A549 (cell line): ENCODE measurements around the gene ZDHHC11.

Experiments
- EP300 ChIP-seq, 2 experiments: fragments of >200 bp; sonication (Bioruptor Twin); formaldehyde crosslinking; IDR thresholded peaks; 2 replicates in 1 of 2; 3 replicates in 1 of 2; pipeline ENCODE4 v1.6.1; 2016 to 2017
- POLR2A ChIP-seq: IDR thresholded peaks from 2 replicates; pipeline ENCODE4 v1.6.1; 2012; ENCODE audit warnings: mild to moderate bottlenecking, low read length
- SMC3 ChIP-seq: fragments of >200 bp; sonication (Bioruptor Twin); formaldehyde crosslinking; IDR thresholded peaks from 3 replicates; pipeline ENCODE4 v1.6.1; 2018; ENCODE audit warnings: inconsistent platforms
- TF ChIP-seq, protein P1 (sequence below): IDR thresholded peaks from 2 replicates; pipeline ENCODE4 v1.6.1; 2012
- TF ChIP-seq, protein P2 (sequence below): fragments of 150-350 bp; IDR thresholded peaks from 2 replicates; pipeline ENCODE4 v1.6.1; 2014; ENCODE audit warnings: low read depth, mild to moderate bottlenecking, low read length
- TF ChIP-seq, protein P3 (sequence below): fragments of >200 bp; sonication (Bioruptor Twin); formaldehyde crosslinking; IDR thresholded peaks from 3 replicates; pipeline ENCODE4 v1.5.1; 2016

DNA sequence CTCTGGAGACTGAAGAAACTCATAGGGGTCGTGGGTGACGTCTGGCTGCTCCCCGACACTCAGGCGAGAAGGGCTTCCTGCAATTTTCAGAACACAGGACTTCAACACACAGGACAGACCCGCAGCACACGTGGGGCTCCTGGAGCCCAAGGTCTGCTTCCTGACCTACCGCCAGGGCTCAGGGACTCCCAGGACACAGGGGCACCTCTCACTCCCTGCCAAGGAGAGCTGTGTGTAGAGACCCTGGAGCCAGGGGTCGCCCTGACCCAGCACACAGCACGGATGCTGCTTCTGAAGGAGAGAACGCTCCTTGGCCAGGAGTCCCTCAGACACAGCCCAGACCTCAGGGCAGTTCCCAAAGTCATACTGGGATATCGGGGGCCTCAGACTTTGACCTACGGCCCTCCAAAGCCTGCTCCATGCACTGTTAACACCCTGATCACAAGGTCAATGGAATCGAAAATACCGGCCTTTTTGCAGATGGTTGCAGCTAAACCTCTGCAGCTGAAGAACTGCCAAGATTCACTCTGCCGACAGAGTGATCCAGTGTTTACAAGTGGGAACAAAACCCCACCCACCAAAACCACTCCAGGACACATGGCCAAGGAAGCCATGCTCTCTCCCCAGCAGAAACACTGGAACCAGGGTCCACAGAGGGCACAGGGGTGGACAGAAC, 13.8 kb upstream of the ZDHHC11 start:
- TF ChIP-seq, protein P1, sequence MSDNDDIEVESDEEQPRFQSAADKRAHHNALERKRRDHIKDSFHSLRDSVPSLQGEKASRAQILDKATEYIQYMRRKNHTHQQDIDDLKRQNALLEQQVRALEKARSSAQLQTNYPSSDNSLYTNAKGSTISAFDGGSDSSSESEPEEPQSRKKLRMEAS = no peak
- TF ChIP-seq, protein P2, sequence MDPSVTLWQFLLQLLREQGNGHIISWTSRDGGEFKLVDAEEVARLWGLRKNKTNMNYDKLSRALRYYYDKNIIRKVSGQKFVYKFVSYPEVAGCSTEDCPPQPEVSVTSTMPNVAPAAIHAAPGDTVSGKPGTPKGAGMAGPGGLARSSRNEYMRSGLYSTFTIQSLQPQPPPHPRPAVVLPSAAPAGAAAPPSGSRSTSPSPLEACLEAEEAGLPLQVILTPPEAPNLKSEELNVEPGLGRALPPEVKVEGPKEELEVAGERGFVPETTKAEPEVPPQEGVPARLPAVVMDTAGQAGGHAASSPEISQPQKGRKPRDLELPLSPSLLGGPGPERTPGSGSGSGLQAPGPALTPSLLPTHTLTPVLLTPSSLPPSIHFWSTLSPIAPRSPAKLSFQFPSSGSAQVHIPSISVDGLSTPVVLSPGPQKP = no peak
- TF ChIP-seq SMC3 (no peak), POLR2A (no peak), EP300 (IDR thresholded peaks at IDR 0.05) (no peak)
- TF ChIP-seq, protein P3, sequence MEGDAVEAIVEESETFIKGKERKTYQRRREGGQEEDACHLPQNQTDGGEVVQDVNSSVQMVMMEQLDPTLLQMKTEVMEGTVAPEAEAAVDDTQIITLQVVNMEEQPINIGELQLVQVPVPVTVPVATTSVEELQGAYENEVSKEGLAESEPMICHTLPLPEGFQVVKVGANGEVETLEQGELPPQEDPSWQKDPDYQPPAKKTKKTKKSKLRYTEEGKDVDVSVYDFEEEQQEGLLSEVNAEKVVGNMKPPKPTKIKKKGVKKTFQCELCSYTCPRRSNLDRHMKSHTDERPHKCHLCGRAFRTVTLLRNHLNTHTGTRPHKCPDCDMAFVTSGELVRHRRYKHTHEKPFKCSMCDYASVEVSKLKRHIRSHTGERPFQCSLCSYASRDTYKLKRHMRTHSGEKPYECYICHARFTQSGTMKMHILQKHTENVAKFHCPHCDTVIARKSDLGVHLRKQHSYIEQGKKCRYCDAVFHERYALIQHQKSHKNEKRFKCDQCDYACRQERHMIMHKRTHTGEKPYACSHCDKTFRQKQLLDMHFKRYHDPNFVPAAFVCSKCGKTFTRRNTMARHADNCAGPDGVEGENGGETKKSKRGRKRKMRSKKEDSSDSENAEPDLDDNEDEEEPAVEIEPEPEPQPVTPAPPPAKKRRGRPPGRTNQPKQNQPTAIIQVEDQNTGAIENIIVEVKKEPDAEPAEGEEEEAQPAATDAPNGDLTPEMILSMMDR = no peak
